Erythroblast (primary cell): Measurements from ENCODE around the gene LTV1.

Source experiments
- GATA1 ChIP-seq: IDR thresholded peaks from 2 replicates; pipeline ENCODE4 v1.6.1; 2011; ENCODE audit warnings: low read depth, mild to moderate bottlenecking, control low read depth, low read length, moderate library complexity
- POLR2A ChIP-seq: IDR thresholded peaks from 2 replicates; pipeline ENCODE4 v1.6.1; 2011; ENCODE audit warnings: mild to moderate bottlenecking, low read length

GRCh38 chr6:143859891-143860660, 16.9 kb downstream of the LTV1 start:
- TF ChIP-seq POLR2A (no peak), GATA1 (no peak)
